ENCODE measurements around the gene C4orf50.

- TF ChIP-seq ZFP30 (CRISPR knock-in tag; IDR thresholded peaks at IDR 0.05) (no peak), CSDC2 (CRISPR knock-in tag; IDR thresholded peaks at IDR 0.05) (no peak), OSR1 (CRISPR knock-in tag; IDR thresholded peaks at IDR 0.05) (no peak), TOX (CRISPR knock-in tag; IDR thresholded peaks at IDR 0.05; ENCODE audit: borderline replicate concordance) (no peak), ZC3H10 (CRISPR knock-in tag; IDR thresholded peaks at IDR 0.05) (no peak), ZNF8 (CRISPR knock-in tag; IDR thresholded peaks at IDR 0.05) (no peak), RARB (CRISPR knock-in tag; IDR thresholded peaks at IDR 0.05) (no peak), PATZ1 (CRISPR knock-in tag; IDR thresholded peaks at IDR 0.05; ENCODE audit: borderline replicate concordance) (no peak)
These were observed 140.8 kb downstream of the C4orf50 start for GRCh38 chr4:5877392-5877791.

All from SK-N-SH treated with all-trans-retinoic acid at 6 μM for 48 hours (cell line).